Measurements from ENCODE around the gene MAP3K15. TPM values are rescaled to one million over a fixed set of nuclear protein-coding genes. Genes with fewer than 3 reads are reported as not detected.

MAP3K15 gene
- polyA plus RNA-seq, 3 donors: not detected

GRCh38 chrX:19389227-19389845 is 126.0 kb downstream of the MAP3K15 start:
- Histone ChIP-seq H3K27ac (ENCODE audit: low read depth in 1 of 2, low read length in 2 of 2) (no peak overlapping the region), H3K36me3 (replicated peaks in 1 of 2; ENCODE audit: control insufficient read depth in 1 of 2, insufficient read depth in 2 of 2, low read length in 2 of 2) (no peaks in the 10 kb centered on the region), H3K27me3 (ENCODE audit: control insufficient read depth in 2 of 2, insufficient read depth in 2 of 2, low read length in 2 of 2) (no peaks in the 10 kb centered on the region), H2AFZ (ENCODE audit: insufficient read depth, low read depth, low read length, poor library complexity, severe bottlenecking) (no peak overlapping the region), H3K9me3 (replicated peaks in 1 of 2; ENCODE audit: control insufficient read depth in 1 of 2, insufficient read depth in 1 of 2, low read length in 2 of 2) (peaks cover 0 to 3% of the 10 kb centered on the region in 2 donors), H4K20me1 (ENCODE audit: insufficient read depth, low read length) (no peaks in the 10 kb centered on the region), H3K79me2 (ENCODE audit: insufficient read depth, low read length) (no peaks in the 10 kb centered on the region), H3K4me2 (replicated peaks; ENCODE audit: extremely low read depth, low read length, poor library complexity, severe bottlenecking) (no peak overlapping the region), H3K4me1 (ENCODE audit: control insufficient read depth in 1 of 2, insufficient read depth in 2 of 2, low read length in 2 of 2) (no peaks in the 10 kb centered on the region), H3K4me3 (replicated peaks in 1 of 3; ENCODE audit: low read depth in 2 of 3, low read length in 3 of 3) (no peak overlapping the region), H3K9ac (ENCODE audit: insufficient read depth, low read length, poor library complexity, severe bottlenecking) (no peak overlapping the region)
- TF ChIP-seq CTCF (IDR thresholded peaks at IDR 0.05): no peak
- Mint-ChIP-seq H3K27me3 (ENCODE audit: low read depth in 3 of 3) (peaks cover 0 to 5% (median 1%) of the 10 kb centered on the region in 3 donors), H3K9me3 (peaks cover 0 to 8% (median 0%) of the 10 kb centered on the region in 7 donors), H3K4me3 (no peak overlapping the region), H3K27ac (no peak overlapping the region), H3K36me3 (no peaks in the 10 kb centered on the region), H3K4me1 (no peaks in the 10 kb centered on the region)
- DNase-seq: no peak
- intact Hi-C loops (cut with micrococcal nuclease): no loop called here
- whole genome bisulfite sequencing (ENCODE audit: insufficient coverage): no CpG with 5 or more reads among the region's 4 CpGs

- H3K9ac ChIP-seq (ENCODE audit: insufficient read depth, low read length, poor library complexity, severe bottlenecking): no peak overlapping the region
- no peak overlapping the region for H2AFZ ChIP-seq (ENCODE audit: insufficient read depth, low read depth, low read length, poor library complexity, severe bottlenecking)
- no peaks in the 10 kb centered on the region for H3K4me1 ChIP-seq (ENCODE audit: control insufficient read depth in 1 of 2, insufficient read depth in 2 of 2, low read length in 2 of 2)
- H3K4me2 ChIP-seq (replicated peaks; ENCODE audit: extremely low read depth, low read length, poor library complexity, severe bottlenecking): no peak overlapping the region
- H3K9me3 Mint-ChIP-seq: peaks cover 0 to 8% (median 0%) of the 10 kb centered on the region in 7 donors
- H3K27ac Mint-ChIP-seq: no peak overlapping the region
- peaks cover 0 to 3% of the 10 kb centered on the region in 2 donors for H3K9me3 ChIP-seq (replicated peaks in 1 of 2; ENCODE audit: control insufficient read depth in 1 of 2, insufficient read depth in 1 of 2, low read length in 2 of 2)
- intact Hi-C loops (cut with micrococcal nuclease): no loop called here
- no peaks in the 10 kb centered on the region for H3K36me3 ChIP-seq (replicated peaks in 1 of 2; ENCODE audit: control insufficient read depth in 1 of 2, insufficient read depth in 2 of 2, low read length in 2 of 2)
- H3K27ac ChIP-seq (ENCODE audit: low read depth in 1 of 2, low read length in 2 of 2): no peak overlapping the region
- no peaks in the 10 kb centered on the region for H3K27me3 ChIP-seq (ENCODE audit: control insufficient read depth in 2 of 2, insufficient read depth in 2 of 2, low read length in 2 of 2)
- DNase-seq: no peak
- H3K4me3 Mint-ChIP-seq: no peak overlapping the region
- 100% methylated on average over 1 of the region's 8 CpGs for WGBS (ENCODE audit: insufficient coverage)
- no peaks in the 10 kb centered on the region for H3K4me1 Mint-ChIP-seq
- H3K79me2 ChIP-seq (ENCODE audit: insufficient read depth, low read length): no peaks in the 10 kb centered on the region
- no peaks in the 10 kb centered on the region for H3K36me3 Mint-ChIP-seq
- TF ChIP-seq CTCF (IDR thresholded peaks at IDR 0.05): no peak
- no peak overlapping the region for H3K4me3 ChIP-seq (replicated peaks in 1 of 3; ENCODE audit: low read depth in 2 of 3, low read length in 3 of 3)
- H3K27me3 Mint-ChIP-seq (ENCODE audit: low read depth in 3 of 3): peaks cover 0 to 6% (median 1%) of the 10 kb centered on the region in 3 donors
- H4K20me1 ChIP-seq (ENCODE audit: insufficient read depth, low read length): no peaks in the 10 kb centered on the region
Observed at GRCh38 chrX:19388741-19389140, 126.6 kb downstream of the MAP3K15 start.

Data from CD14-positive monocyte (primary cell).